ENCODE data around the gene COG7.

DNA sequence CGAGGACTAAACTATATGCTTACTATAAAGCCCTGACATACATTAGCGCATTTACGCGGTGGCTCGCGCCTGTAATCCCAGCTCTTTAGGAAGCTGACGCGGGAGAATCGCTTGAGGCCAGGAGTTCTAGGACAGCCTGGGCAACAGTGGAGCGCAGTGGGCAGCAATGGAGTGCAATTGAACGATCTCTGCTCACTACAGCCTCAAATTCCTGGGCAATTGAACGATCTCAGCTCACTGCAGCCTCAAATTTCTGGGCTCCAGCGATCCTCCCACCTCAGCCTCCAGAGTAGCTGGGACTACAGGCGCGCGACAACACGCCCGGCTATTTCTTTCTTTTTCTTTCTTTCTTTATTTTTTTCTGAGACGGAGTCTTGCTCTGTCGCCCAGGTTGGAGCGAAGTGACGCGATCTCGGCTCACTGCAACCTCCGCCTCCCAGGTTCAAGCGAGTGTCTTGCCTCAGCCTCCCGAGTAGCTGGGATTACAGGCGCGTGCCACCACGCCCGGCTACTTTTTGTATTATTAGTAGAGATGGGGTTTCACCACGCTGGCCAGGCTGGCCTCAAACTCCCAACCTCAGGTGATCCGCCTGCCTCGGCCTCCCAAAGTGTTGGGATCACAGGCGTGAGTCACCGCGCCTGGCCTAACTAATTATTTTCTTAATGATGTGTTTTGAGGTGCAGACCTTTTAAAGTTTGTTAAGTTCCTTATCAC is 506 bp upstream of the COG7 start:
- TF ChIP-seq, protein P1, sequence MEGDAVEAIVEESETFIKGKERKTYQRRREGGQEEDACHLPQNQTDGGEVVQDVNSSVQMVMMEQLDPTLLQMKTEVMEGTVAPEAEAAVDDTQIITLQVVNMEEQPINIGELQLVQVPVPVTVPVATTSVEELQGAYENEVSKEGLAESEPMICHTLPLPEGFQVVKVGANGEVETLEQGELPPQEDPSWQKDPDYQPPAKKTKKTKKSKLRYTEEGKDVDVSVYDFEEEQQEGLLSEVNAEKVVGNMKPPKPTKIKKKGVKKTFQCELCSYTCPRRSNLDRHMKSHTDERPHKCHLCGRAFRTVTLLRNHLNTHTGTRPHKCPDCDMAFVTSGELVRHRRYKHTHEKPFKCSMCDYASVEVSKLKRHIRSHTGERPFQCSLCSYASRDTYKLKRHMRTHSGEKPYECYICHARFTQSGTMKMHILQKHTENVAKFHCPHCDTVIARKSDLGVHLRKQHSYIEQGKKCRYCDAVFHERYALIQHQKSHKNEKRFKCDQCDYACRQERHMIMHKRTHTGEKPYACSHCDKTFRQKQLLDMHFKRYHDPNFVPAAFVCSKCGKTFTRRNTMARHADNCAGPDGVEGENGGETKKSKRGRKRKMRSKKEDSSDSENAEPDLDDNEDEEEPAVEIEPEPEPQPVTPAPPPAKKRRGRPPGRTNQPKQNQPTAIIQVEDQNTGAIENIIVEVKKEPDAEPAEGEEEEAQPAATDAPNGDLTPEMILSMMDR (IDR thresholded peaks at IDR 0.05) = no peak
- TF ChIP-seq ZFX (IDR thresholded peaks at IDR 0.05; ENCODE audit: borderline replicate concordance) = no peak

All from 22Rv1 (cell line).